Loucy (cell line): Measurements from ENCODE around the gene SYNJ2.

Experiments used
- CTCF ChIP-seq: fragments of 200-600 bp; sonication (generic); conservative IDR thresholded peaks from 2 replicates; pipeline ENCODE4 v1.5.1; 2014; ENCODE audit warnings: mild to moderate bottlenecking, antibody characterized with exemption, low read length
- EZH2phosphoT487 ChIP-seq: fragments of 200-600 bp; IDR thresholded peaks from 2 replicates; pipeline ENCODE4 v1.6.1; 2018; ENCODE audit warnings: antibody characterized with exemption, mild to moderate bottlenecking, moderate library complexity, borderline replicate concordance

GRCh38 chr6:157981132-157981394 is 600 bp upstream of the SYNJ2 start:
- TF ChIP-seq CTCF (no peak), EZH2phosphoT487 (no peak)
